Stimulated activated CD4-positive, alpha-beta T cell treated with anti-CD3 and anti-CD28 coated beads, Interleukin-4, amount 100 ng/mL, for 48 hours (primary cell): Measurements from ENCODE around the gene TAOK2.

Experiments used
- DNase-seq, 2 donors: peaks; one replicate each; pipeline ENCODE4 v3.0.0-alpha.2; 2020; ENCODE audit warnings: low read depth in 2 of 2

The TAOK2 gene

GRCh38 chr16:29963021-29963743, 10.5 kb upstream of the TAOK2 start:
- no peak for DNase-seq

- no peak for DNase-seq
These were observed 5.5 kb upstream of the TAOK2 start for GRCh38 chr16:29968205-29968604.

DNA sequence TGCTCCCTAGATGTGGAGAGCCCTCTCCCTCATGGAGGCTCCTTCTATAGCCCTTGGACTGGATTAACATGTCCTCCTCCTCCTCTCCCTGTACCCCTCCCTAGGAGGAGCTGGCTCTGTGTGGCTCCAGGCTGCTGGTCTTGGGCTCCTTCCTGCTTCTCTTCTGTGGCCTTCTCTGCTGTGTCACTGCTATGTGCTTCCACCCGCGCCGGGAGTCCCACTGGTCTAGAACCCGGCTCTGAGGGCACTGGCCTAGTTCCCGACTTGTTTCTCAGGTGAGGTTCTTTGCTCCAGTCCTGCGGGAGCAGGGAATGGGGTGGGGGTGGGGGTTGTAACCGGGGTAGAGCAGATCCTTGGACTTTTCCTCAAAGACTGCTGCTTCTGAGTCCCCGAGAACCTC, 2.4 kb upstream of the TAOK2 start:
- no peak for DNase-seq

DNA sequence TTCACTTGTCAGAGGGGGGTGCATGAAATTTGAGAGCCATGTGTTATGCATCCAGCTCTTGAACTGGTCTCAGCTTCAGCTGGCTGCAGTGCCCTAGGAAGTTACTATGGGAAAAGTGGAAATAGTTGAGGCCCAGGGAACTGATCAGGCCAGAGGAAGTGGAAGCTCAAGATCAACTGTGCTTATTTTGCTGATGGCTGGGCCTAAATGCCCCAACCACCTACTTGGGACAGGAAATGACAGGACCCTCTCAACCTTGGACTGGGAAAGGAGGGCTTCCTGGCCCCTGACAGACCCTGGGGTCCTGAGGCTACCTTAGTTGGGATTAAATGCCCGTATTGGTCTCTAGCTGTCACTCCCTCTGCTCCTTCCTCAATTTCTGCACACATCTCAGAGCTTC, 1.2 kb upstream of the TAOK2 start:
- no peak for DNase-seq

- no peak for DNase-seq
These were observed 680 bp upstream of the TAOK2 start for GRCh38 chr16:29972992-29973383.

DNA sequence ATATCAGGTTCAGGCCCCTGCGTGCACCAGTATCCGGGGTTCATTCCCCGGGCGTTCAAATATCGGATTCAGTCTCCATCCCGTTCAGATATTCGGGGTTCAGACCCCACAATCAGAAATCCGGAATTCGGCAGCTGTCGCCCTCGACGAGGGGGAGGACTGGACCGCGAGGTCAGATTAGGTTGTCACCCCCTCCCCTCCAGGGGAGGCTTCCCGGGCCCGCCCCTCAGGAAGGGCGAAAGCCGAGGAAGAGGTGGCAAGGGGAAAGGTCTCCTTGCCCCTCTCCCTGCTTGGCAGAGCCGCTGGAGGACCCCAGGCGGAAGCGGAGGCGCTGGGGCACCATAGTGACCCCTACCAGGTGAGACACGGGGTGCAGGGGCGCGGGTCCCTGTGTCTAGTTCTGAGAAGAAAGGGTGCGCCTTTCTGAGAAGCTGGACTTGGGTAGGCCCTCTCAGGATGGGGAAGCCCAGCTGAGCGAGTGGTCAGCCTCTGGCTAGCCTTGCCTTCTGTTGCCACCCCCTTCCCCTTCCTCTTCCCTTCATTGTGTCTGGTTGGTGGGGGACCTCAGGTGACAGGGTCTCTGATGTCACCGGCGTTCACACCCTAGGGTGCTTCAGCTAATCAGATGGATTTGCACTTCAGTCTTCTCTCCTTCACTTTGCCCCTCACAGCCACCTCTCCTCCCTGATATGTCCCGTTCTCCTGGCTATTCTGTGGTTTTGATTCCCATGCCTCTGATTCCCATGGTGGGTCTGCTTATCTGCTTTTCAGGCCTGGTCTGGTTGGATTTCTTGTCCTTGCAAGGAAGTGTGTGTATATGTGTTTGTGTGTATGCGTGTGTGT, 844 bp downstream of the TAOK2 start:
- no peak for DNase-seq

GRCh38 chr16:29975134-29975538, 1.5 kb downstream of the TAOK2 start:
- no peak for DNase-seq

DNA sequence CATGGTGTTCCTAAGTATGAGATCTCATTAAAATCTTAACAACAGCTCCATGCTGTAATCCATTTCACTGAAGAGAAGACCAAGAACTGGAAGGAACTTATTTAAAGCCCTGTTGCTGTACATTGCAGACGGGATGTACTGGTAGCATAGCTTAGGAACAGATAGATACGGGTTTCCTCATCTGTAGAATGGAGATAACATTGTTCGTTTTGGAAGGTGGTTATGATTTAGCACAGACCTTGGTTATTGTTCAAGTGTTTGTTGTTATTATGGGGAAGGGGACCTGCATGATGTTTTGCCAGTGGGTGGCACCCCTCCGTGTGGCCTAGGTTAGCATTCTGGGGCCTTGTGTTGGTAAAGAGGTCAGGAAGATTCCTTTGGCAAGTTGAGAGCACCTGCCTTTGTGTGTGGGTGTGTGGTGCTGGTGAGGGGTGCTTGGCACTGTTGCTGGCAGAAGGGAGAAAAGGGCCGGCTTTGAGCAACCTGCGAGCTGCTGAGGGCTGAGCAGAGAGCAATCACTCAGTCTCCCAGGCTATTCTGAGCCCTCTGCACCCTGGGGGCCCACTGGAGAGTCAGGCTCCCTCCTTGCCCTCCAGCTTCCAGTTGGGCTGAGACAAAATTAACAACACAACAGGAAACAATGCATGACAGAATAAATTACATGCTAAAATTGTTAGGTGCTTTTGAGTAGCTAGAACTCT, 2.3 kb downstream of the TAOK2 start:
- no peak for DNase-seq

- DNase-seq, result no peak
These were observed 3.6 kb downstream of the TAOK2 start for GRCh38 chr16:29977063-29977825.

DNA sequence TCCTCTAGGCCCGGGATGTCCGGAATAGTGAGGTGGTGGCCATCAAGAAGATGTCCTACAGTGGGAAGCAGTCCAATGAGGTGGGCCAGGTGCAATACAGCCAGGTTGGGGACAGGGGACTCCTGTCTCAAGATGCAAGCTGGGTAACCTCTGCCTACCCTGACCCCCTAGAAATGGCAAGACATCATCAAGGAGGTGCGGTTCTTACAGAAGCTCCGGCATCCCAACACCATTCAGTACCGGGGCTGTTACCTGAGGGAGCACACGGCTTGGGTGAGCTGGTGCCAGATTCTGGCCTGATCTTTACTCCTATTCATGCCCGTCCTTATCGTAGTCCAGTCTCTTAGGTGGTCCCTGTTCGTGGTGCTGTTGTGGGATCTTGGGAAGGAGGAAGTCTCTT, 4.4 kb downstream of the TAOK2 start:
- DNase-seq, result no peak

DNA sequence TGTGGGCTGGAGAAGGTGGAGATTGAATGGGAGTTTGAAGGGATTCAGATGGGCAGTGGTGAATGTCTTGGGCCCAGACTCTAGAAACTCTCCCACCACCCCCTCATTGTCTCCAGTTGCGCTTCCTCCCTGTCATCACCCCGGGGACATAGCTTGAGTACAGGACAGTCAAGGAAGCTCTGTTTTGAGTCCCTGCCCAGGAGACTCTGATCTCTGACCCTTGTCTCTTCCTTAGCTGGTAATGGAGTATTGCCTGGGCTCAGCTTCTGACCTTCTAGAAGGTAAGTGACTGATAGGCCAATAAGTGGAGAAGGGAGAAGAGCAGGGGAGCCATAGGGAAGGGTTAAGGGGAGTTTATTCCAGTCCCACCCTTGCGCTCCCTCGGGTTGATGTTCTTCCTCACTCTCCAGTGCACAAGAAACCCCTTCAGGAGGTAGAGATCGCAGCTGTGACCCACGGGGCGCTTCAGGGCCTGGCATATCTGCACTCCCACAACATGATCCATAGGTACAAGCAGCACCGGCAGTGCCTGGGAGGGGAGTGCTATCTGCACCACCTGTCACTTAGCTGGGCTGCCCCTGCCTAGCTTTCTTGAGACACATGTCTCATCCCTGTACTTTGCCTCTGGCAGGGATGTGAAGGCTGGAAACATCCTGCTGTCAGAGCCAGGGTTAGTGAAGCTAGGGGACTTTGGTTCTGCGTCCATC, 5.0 kb downstream of the TAOK2 start:
- DNase-seq, result no peak

GRCh38 chr16:29982560-29983419, 9.1 kb downstream of the TAOK2 start:
- DNase-seq, result no peak

DNA sequence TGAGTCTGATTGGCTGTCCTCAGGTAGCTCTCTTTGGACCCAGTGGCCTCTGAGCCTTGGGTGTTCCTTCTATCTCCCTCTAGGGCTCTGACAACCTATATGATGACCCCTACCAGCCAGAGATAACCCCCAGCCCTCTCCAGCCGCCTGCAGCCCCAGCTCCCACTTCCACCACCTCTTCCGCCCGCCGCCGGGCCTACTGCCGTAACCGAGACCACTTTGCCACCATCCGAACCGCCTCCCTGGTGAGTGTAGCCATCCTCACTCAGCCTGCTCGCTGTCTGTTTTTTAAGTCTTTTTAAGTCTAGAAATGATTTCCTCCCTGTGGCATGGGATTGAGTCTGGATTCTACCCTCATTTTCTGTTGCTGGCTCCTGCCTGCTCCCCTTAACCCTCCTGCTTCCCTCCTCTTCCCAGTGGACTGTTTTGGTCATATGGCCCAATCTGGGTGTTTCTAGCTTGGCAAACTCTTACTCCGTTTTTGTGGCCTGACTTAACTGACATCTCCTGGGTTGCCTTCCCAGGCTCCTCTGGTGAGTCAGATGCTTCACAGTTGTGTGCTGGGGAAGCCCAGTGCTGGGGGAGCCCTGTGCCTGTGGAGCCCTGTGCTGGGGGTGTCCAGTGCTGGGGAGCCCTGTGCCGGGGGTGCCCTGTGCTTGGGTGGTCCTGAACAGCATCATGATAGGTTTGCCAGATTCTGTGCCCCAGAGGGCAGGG, 9.9 kb downstream of the TAOK2 start:
- DNase-seq, result no peak

- no peak for DNase-seq
These were observed 10.6 kb downstream of the TAOK2 start for GRCh38 chr16:29984137-29984763.

DNA sequence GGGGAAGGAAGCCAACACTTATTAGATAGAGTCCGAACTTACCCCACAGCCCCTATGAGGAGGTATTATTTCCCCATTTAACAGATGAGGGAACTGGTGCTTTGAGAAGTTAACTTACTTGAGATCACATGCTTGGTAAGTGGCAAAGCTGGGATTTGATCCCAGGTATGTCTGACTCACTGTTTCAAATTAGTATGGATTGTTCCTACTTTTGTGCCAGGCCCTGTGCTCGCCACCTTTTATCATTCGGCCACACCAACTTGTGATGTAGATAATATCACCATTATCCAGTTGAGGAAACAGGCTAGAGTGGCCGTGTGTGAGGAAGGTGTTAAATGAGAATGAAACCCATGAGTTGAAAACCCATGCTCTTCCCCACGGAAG, 11.1 kb downstream of the TAOK2 start:
- DNase-seq, result no peak

- no peak for DNase-seq
These were observed 11.7 kb downstream of the TAOK2 start for GRCh38 chr16:29985271-29985811.

- DNase-seq, result no peak
These were observed 12.6 kb downstream of the TAOK2 start for GRCh38 chr16:29986231-29986630.

DNA sequence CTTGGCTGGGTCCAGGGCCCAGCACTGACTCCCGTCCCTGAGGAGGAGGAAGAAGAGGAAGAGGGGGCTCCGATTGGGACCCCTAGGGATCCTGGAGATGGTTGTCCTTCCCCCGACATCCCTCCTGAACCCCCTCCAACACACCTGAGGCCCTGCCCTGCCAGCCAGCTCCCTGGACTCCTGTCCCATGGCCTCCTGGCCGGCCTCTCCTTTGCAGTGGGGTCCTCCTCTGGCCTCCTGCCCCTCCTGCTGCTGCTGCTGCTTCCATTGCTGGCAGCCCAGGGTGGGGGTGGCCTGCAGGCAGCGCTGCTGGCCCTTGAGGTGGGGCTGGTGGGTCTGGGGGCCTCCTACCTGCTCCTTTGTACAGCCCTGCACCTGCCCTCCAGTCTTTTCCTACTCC, 13.3 kb downstream of the TAOK2 start:
- no peak for DNase-seq
